ENCODE data around the gene MVB12A. TPM values are rescaled to one million over a fixed set of nuclear protein-coding genes. Genes with fewer than 3 reads are reported as not detected.

The MVB12A gene
- total and polyA plus RNA-seq, 10 of the 15 experiments (the other 5 are each of a cell fraction or from before 2014, with no cell fraction given): 1.2 to 47.6 (median 26.3) TPM

- TF ChIP-seq REST (IDR thresholded peaks at IDR 0.05; ENCODE audit: low read depth, low read length): no peak
- no peak for TF ChIP-seq HDAC2 (IDR thresholded peaks at IDR 0.05)
- no peak for TF ChIP-seq YBX1 (IDR thresholded peaks at IDR 0.05)
- TF ChIP-seq PAX8 (IDR thresholded peaks at IDR 0.05): no peak
- TF ChIP-seq ELK1 (IDR thresholded peaks at IDR 0.05; ENCODE audit: low read depth, low read length): peak; percentile 84
- no peak for TF ChIP-seq KLF5 (IDR thresholded peaks at IDR 0.05; ENCODE audit: partially characterized antibody)
- TF ChIP-seq GATAD2B (conservative IDR thresholded peaks at IDR 0.05; ENCODE audit: low read depth): peak; percentile 49; the same call in 1 of the 2 replicates
- TF ChIP-seq MYB (IDR thresholded peaks at IDR 0.05; ENCODE audit: borderline replicate concordance, low read depth, low read length): no peak
- peak; percentile 94 for TF ChIP-seq YY1 (IDR thresholded peaks at IDR 0.05; ENCODE audit: low read depth, low read length)
- TF ChIP-seq EZH2 (IDR thresholded peaks at IDR 0.05; ENCODE audit: borderline replicate concordance, control insufficient read depth, low read depth, low read length): no peak
- no peak for TF ChIP-seq RCOR1 (conservative IDR thresholded peaks at IDR 0.05; ENCODE audit: low read depth, low read length)
- TF ChIP-seq CUX1 (IDR thresholded peaks at IDR 0.05; ENCODE audit: insufficient replicate concordance, low read depth, low read length): no peak
- peak; percentile 81; the same call in 1 of the 2 replicates for TF ChIP-seq CHD2 (IDR thresholded peaks at IDR 0.05; ENCODE audit: borderline replicate concordance, low read depth, low read length)
- peak; percentile 89; the same call in 1 of the 2 replicates for TF ChIP-seq HDGF (IDR thresholded peaks at IDR 0.05)
- peak; percentile 47 to 48; a peak in 2 of 4 replicates for TF ChIP-seq IKZF2 (IDR thresholded peaks at IDR 0.05)
- peak; percentile 91 for TF ChIP-seq CREM (IDR thresholded peaks at IDR 0.05; ENCODE audit: low read depth)
- 0 out of 2 replicates have a peak, but pooled peaks have one; percentile 18 for TF ChIP-seq CBX5 (IDR thresholded peaks at IDR 0.05; ENCODE audit: low read depth)
These were observed at the start of gene MVB12A (continued) for GRCh38 chr19:17419621-17420474.
